HL-60 (cell line): ENCODE results near the gene MYCBP2.

Experiments
- DNase-seq, 2 experiments: peaks; one replicate each; pipeline ENCODE4 v3.0.0-alpha.2; 2010 to 2020; ENCODE audit warnings: low read depth in 1 of 2, low spot score in 1 of 2
- H3K27ac ChIP-seq: fragments of 250-450 bp; sonication (Bioruptor Pico); replicated peaks from 2 replicates; pipeline ENCODE4 v1.5.1; 2020; ENCODE audit warnings: mild to moderate bottlenecking, moderate library complexity
- H3K27me3 ChIP-seq: fragments of 250-450 bp; sonication (Bioruptor Pico); 2 replicates; pipeline ENCODE4 v1.5.1; 2021; ENCODE audit warnings: mild to moderate bottlenecking, moderate library complexity; ENCODE audit not compliant: insufficient read depth, poor library complexity, severe bottlenecking
- H3K4me3 ChIP-seq: replicated peaks from 2 replicates; pipeline ENCODE4 v1.5.1; 2011; ENCODE audit warnings: mild to moderate bottlenecking, control low read depth, low read length; ENCODE audit not compliant: insufficient read depth
- CTCF ChIP-seq: IDR thresholded peaks from one replicate; pipeline ENCODE4 v1.5.1; 2011; ENCODE audit warnings: low read length, control low read depth, inconsistent platforms; ENCODE audit not compliant: insufficient read depth
- GABPA ChIP-seq: IDR thresholded peaks from 2 replicates; pipeline ENCODE4 v1.6.1; 2012; ENCODE audit warnings: low read depth
- POLR2AphosphoS5 ChIP-seq: IDR thresholded peaks from 2 replicates; pipeline ENCODE4 v1.6.1; 2012; ENCODE audit warnings: low read depth
- REST ChIP-seq: IDR thresholded peaks from 2 replicates; pipeline ENCODE4 v1.6.1; 2012; ENCODE audit warnings: low read depth; ENCODE audit not compliant: insufficient replicate concordance
- SPI1 ChIP-seq: IDR thresholded peaks from 2 replicates; pipeline ENCODE4 v1.6.1; 2012; ENCODE audit warnings: low read depth, mild to moderate bottlenecking, borderline replicate concordance

Gene MYCBP2

GRCh38 chr13:77026861-77027621 is 299.9 kb downstream of the MYCBP2 start, which contains the start of gene FBXL3:
FBXL3 (minus strand) TSS chr13:77027159; CDS start chr13:77021860, 5,299 bp downstream.
- TF ChIP-seq CTCF: no peak
- no peak for TF ChIP-seq GABPA
- TF ChIP-seq SPI1: no peak
- TF ChIP-seq REST: peak; percentile 41
- peak; percentile 83; the same call in 1 of the 2 replicates for TF ChIP-seq POLR2AphosphoS5
- peak within 1 kb of the TSS; percentile 85 for H3K4me3 ChIP-seq
- no peaks in the 10 kb centered on the region for H3K27me3 ChIP-seq
- peak; percentile 38 to 83 for DNase-seq
- peak within 1 kb of the TSS; percentile 92 for H3K27ac ChIP-seq

- peak; percentile 22 to 80 for DNase-seq
- TF ChIP-seq CTCF: no peak
- no peak for TF ChIP-seq SPI1
- TF ChIP-seq POLR2AphosphoS5: no peak
- TF ChIP-seq GABPA: no peak
- TF ChIP-seq REST: no peak
- peak overlapping the region; percentile 85 for H3K4me3 ChIP-seq
- no peaks in the 10 kb centered on the region for H3K27me3 ChIP-seq
- H3K27ac ChIP-seq: peak overlapping the region; percentile 92
Measured at GRCh38 chr13:77026255-77026860, 300.5 kb downstream of the MYCBP2 start.

- H3K4me3 ChIP-seq: no peak overlapping the region
- H3K27me3 ChIP-seq: no peaks in the 10 kb centered on the region
- TF ChIP-seq REST (no peak), POLR2AphosphoS5 (no peak), SPI1 (no peak), CTCF (no peak), GABPA (no peak)
- peak overlapping the region; percentile 11 for H3K27ac ChIP-seq
- DNase-seq: peak in 1 of 2 experiments; percentile 35
Measured at GRCh38 chr13:77022341-77022740, 304.6 kb downstream of the MYCBP2 start.
